Measurements from ENCODE around the gene GRB7. TPM values are rescaled to one million over a fixed set of nuclear protein-coding genes. Genes with fewer than 3 reads are reported as not detected.

Gene GRB7
- total and polyA plus RNA-seq, 10 of the 15 experiments (the other 5 are each of a cell fraction or from before 2014, with no cell fraction given): 0.05 to 0.34 (median 0.19) TPM; not detected in 4

GRCh38 chr17:39716073-39716818 is 21.5 kb upstream of the GRB7 start:
- RAD21 ChIA-PET (ENCODE audit: unreplicated experiment): no interaction called here
- no peak overlapping the region for H3K9ac ChIP-seq (ENCODE audit: control insufficient read depth, insufficient read depth, low read length)
- POLR2A ChIA-PET: no interaction called here
- no TSS peak for BruUV-seq (replicated peaks)
- H3K9me3 ChIP-seq (replicated peaks; ENCODE audit: control insufficient read depth, insufficient read depth, low read length): no peaks in the 10 kb centered on the region
- no peak overlapping the region for H3K27ac ChIP-seq (ENCODE audit: control insufficient read depth, insufficient read depth)
- H3K27me3 ChIP-seq (replicated peaks in 1 of 2; ENCODE audit: control insufficient read depth in 2 of 2, insufficient read depth in 2 of 2, low read length in 1 of 2): 0 out of 4 replicates have a peak, but pooled peaks cover 0 to 1% of the 10 kb centered on the region in 2 experiments
- in situ Hi-C loops (cut with MboI) (no loop called here), intact Hi-C loops (cut with micrococcal nuclease; ENCODE audit: unreplicated experiment) (no loop called here)
- no peak for ATAC-seq
- no peaks in the 10 kb centered on the region for H3K79me2 ChIP-seq (ENCODE audit: control insufficient read depth, insufficient read depth, low read length)
- H3K36me3 ChIP-seq (ENCODE audit: control insufficient read depth in 2 of 2, insufficient read depth in 2 of 2, low read length in 1 of 2): no peaks in the 10 kb centered on the region
- 59% methylated on average over 15 of the region's 15 CpGs for WGBS (ENCODE audit: insufficient coverage, insufficient replicate concordance, low lambda C conversion rate, missing lambda C conversion rate)
- no peak overlapping the region for H3K4me3 ChIP-seq
- no peaks in the 10 kb centered on the region for H3K4me1 ChIP-seq (ENCODE audit: control insufficient read depth, insufficient read depth, low read length)
- SMC1A ChIA-PET (ENCODE audit: uncharacterized antibody, unreplicated experiment): no interaction called here
- DNase-seq (ENCODE audit: low read depth, low spot score): no peak
- no peaks in the 10 kb centered on the region for H4K20me1 ChIP-seq (ENCODE audit: control insufficient read depth, insufficient read depth)
- H2AFZ ChIP-seq (ENCODE audit: control insufficient read depth, low read depth, low read length): no peak overlapping the region
- no peak for FAIRE-seq
- no peak overlapping the region for H3K4me2 ChIP-seq (ENCODE audit: control insufficient read depth, insufficient read depth)
- CTCF ChIA-PET: no interaction called here
- TF ChIP-seq NR2C1 (IDR thresholded peaks at IDR 0.05): no peak
- no peak for TF ChIP-seq JUND (IDR thresholded peaks at IDR 0.05; ENCODE audit: low read depth, low read length)
- TF ChIP-seq RCOR1 (conservative IDR thresholded peaks at IDR 0.05; ENCODE audit: low read depth, low read length): no peak
- no peak for TF ChIP-seq LARP7 (IDR thresholded peaks at IDR 0.05)
- TF ChIP-seq RAD21 (IDR thresholded peaks at IDR 0.05; ENCODE audit: insufficient read depth, low read depth, low read length): no peak
- no peak for TF ChIP-seq SMARCA5 (IDR thresholded peaks at IDR 0.05)
- no peak for TF ChIP-seq IKZF2 (IDR thresholded peaks at IDR 0.05)
- no peak for TF ChIP-seq ZBTB33 (IDR thresholded peaks at IDR 0.05)
- TF ChIP-seq MTA2 (IDR thresholded peaks at IDR 0.05; ENCODE audit: low read depth): no peak
- TF ChIP-seq E2F8 (IDR thresholded peaks at IDR 0.05; ENCODE audit: low read depth, partially characterized antibody): no peak
- no peak for TF ChIP-seq ZNF687 (IDR thresholded peaks at IDR 0.05)
